ENCODE results near the gene SYK.

- TF ChIP-seq EZH2 (IDR thresholded peaks at IDR 0.05; ENCODE audit: borderline replicate concordance, low read length), result no peak
- no peak for TF ChIP-seq CTCF (conservative IDR thresholded peaks at IDR 0.05 in 1 of 2, IDR thresholded peaks at IDR 0.05 in 1 of 2; ENCODE audit: extremely low read depth in 1 of 2, insufficient read depth in 1 of 2, low read depth in 1 of 2, low read length in 2 of 2)
Observed at GRCh38 chr9:90907056-90907445, 105.4 kb downstream of the SYK start.

Data from mammary epithelial cell (primary cell).